ENCODE results near the gene NMD3. TPM values are rescaled to one million over a fixed set of nuclear protein-coding genes. Genes with fewer than 3 reads are reported as not detected.

Gene NMD3
- polyA plus RNA-seq, 3 donors: 58.1 to 66.8 (median 64.4) TPM

DNA sequence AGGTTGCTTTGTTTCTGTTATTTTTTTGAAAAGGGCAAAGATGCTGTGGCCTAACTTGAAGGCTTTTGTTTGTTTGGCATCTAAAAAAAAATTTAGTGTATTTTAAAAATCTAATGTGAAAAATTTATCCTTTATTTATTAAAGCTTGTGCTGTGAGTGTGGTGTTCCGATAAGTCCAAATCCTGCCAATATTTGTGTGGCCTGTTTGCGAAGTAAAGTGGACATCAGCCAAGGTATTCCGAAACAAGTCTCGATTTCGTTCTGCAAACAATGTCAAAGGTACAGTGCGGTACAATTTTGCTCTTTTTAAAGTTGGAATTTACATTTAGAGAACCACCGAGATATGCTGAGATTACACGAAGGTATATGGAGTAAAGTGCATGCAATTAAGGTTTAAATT lies 3.7 kb downstream of the NMD3 start:
- no peak for DNase-seq (ENCODE audit: low read depth in 3 of 3, low spot score in 2 of 3)

DNA sequence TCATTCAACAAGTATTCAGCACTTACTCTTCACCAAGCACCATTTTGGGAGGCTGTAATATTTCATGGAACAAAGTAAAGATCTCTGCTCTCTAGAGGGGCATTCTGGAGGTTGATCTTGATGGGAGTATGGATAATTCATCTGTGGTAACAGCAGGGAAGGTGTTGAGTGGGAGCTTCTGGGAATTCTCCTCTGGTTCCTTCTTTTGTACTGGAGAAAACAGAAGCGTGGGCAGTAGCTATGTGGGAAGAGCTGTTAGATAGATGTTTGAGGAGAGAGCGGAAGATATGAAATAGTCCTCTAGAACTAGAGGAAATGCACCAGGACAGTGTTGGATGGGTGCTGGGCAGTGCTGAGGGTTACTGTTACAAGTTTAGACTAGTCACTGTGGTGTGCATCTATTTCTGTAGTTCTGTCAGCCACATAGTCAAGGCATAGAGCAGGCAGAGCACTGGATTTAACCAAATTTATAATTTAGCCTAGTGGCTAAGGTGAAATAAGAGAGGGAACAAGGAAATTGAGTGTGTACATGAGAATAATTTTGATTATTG lies 9.6 kb downstream of the NMD3 start:
- no peak for DNase-seq (ENCODE audit: low read depth in 3 of 3, low spot score in 2 of 3)

DNA sequence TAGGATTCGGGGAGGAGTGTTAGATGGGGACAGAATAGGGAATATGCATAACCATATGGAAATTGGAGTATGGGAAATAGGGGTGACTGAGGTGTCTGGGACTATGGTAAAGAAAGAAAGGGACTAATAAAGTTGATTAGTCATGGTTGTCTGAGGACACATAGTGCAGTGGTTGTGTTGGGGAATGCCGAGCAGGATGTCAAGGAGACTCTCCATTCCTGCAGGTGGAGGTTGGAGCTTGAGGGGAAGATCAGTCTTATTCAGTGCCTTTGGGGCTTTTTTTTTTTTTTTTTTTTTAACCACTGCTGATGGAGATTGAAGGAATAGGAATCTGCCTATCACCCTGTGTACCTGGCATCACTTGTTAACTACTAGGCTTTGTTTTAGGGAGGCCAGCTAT lies 10.8 kb downstream of the NMD3 start:
- no peak for DNase-seq (ENCODE audit: low read depth in 3 of 3, low spot score in 2 of 3)

DNA sequence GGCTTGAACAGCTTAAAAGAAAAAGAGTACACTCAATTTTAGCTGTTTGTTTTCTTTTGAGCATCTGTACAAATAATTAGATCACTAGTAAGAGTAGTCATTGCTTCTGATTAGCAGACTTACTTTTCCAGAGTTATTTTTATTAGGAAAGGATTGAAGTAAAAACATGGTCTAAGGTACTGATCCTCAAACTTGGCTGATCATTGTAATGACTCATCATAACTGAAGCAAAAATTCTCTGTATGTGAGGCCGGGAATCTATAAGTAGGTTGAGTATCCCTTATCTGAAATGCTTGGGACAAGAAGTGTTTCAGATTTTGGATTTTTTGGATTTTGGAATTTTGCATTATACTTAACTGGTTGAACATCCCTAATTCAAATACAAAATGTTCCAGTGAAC lies 12.4 kb downstream of the NMD3 start:
- DNase-seq (ENCODE audit: low read depth in 3 of 3, low spot score in 2 of 3): no peak

DNA sequence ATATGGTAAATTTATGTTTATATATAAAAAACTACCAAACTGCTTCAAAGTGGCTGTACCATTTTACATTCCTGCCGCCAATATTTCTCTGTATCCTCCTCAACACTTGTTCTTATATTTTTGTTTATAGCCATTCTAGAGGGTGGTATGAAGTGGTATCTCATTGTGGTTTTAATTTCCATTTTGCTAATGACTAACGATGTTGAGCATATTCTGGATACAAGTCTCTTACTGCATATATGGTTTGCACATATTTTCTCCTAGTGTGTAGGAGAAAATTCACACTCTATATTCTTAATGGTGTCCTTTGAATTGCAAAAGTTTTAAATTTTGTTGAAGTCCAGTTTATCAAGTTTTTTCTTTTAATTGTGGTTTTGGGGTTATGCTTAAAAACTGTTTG lies 15.1 kb downstream of the NMD3 start:
- DNase-seq (ENCODE audit: low read depth in 3 of 3, low spot score in 2 of 3): no peak

DNA sequence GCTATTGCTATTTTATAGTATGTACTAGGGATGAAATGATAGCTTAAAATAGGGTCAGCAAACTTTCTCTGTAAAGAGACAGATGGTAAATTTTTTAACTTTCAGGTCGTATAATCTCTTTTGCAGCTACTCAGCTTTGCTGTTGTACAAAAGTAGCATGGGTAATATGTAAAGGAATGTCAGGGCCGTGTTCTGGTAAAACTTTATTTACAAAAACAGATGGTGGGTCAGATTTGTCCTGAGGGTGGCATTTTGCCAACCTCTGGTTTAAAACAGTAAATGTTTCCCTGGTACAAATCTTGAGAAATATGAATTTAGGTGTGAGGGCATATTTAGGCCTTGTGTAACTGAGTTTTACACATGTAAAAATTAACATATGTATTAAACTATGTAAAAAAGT lies 18.6 kb downstream of the NMD3 start:
- no peak for DNase-seq (ENCODE audit: low read depth in 3 of 3, low spot score in 2 of 3)

DNA sequence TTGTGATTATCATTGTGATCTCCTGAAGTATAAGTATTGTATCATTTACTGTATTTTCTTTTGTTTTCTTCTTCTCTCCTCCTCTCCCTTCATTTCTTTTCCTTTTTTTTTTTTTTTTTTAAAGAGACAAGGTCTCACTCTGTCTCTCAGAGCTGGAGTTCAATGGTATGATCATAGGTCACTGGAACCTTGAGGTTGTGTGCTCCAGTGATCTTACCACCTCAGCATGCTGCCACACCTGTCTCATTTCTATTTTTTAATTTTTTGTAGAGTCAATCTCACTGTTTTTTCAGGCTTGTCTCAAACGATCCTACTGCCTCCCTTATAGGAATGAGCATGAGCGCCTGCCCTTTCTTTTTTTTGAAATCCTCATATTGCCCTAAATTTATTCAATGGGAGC lies 23.4 kb downstream of the NMD3 start:
- no peak for DNase-seq (ENCODE audit: low read depth in 3 of 3, low spot score in 2 of 3)

DNA sequence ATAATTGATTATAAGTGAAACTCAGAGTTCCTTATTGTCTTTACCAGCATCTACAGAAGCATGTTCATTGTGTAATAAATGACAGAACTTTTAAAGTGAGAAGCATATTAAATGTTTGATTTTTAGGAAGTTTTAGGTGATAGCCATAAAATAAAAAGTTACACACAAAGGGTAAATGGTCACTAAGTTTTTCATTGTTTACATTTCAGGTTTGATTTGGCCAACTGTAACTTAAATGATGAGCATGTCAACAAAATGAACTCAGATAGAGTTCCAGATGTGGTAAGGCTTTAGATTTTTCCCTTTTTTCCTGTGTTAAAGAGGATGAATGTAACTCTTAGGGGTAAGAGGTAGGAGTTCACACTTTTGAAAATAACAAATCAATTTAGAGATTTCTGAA lies 25.9 kb downstream of the NMD3 start:
- DNase-seq (ENCODE audit: low read depth in 3 of 3, low spot score in 2 of 3): no peak

DNA sequence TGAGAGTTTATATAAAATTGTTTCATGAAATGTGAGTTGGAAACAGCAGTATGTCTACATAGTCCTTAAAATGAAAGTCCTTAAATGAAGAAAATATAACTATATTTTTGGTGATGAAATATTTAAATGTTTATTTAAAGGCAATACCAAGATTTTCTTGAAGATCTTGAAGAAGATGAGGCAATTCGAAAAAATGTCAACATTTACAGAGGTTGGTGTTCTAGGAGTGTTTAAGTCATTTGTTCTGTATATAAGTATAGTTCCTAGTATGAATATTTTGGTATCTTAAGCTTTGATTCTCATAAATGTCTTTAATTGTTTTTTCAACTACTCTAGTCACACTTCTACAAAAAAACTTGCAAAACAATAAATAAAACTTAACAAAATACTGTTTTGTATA lies 29.0 kb downstream of the NMD3 start:
- no peak for DNase-seq (ENCODE audit: low read depth in 3 of 3, low spot score in 2 of 3)

DNA sequence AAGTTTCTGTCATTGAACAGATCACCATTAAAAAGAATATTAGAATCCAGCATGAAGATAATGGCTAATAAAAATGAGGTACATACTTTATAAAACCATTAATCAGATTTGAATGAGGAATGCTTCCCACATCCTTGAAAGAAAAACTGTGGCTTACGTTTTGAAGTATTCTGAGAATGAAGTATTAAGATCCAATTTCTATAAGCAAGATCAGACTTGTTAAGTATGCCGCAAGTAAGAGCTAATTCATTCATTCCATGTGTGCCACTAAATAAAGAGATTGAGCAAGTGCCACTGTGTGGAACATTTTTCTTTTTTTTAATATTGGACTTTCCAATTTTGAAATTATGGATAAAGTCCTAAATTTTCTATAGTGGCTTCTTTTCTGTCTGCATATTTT lies 30.6 kb downstream of the NMD3 start:
- no peak for DNase-seq (ENCODE audit: low read depth in 3 of 3, low spot score in 2 of 3)

DNA sequence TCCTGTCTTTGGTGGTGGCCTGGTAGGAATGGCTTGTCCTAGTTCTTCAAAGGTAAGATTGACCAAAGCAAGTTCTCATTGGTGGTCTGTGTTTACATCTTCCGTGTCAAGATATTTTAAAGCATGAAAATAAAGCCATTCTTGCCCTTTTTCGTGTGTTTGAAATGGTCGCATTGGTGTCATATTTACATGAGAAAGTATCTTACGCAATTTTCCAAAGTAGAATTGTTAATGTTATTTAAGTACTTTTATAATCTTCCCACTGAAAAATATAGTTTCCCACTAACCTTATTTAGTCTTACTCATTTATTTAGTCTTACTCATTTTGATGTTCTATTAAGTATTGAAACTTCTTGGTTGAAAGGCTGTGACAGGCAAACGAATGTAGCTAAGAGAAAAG lies 31.0 kb downstream of the NMD3 start:
- DNase-seq (ENCODE audit: low read depth in 3 of 3, low spot score in 2 of 3): no peak

DNA sequence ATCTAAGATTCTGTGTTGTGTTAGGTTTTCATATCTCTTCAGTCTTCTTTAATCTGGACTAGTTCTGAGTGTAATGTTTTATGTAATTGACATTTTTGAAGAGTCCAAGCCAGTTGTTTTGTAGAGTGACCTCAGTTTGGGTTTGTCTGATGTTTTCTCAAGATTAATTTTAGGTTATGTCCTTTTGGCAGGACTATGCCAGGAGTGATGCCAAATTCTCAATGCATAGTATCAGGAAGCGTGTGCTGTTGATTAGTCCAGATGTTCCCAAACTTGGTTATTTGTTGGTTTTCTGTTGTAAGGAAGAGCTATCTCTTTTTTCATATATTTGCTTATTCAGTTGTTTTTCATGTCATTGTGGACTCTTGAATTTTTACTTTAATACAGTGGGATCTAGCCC lies 32.6 kb downstream of the NMD3 start:
- no peak for DNase-seq (ENCODE audit: low read depth in 3 of 3, low spot score in 2 of 3)

DNA sequence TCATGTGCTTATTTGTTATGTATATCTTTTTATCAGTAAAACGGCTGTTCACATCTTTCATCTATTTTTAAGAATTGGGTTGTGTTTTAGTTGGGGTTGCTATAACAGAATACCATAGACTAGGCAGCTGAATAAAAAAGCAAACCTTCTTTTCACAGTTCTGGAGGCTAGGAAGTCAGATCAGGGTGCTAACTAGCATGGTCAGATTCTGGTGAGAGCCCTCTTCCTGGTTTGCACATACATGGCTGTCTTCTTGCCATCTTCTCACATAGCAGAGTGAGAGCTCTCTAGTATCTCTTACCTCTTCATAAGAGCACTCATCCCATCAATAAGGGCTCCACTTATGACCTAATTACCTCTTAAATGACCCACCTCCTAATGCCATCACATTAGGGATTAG lies 33.8 kb downstream of the NMD3 start:
- DNase-seq (ENCODE audit: low read depth in 3 of 3, low spot score in 2 of 3): no peak

DNA sequence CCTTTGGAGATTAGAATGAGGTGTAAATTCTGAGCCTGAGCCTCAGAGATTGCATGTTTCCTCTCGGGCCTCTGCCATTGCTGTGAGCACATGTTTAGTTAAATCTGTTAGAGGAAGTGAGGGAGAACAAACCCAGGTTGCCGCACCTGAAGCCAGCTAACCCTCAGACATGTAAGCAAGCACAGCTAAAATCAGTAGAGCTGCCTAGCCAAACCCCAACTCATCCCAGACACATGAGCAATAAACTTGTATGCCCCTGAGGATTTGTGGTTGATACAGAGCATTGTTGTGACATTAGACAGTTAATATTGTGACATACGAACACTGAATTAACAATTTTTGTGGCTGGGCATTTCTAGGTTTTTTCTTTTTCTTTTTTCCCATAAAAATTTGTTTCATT lies 41.9 kb downstream of the NMD3 start:
- no peak for DNase-seq (ENCODE audit: low read depth in 3 of 3, low spot score in 2 of 3)

DNA sequence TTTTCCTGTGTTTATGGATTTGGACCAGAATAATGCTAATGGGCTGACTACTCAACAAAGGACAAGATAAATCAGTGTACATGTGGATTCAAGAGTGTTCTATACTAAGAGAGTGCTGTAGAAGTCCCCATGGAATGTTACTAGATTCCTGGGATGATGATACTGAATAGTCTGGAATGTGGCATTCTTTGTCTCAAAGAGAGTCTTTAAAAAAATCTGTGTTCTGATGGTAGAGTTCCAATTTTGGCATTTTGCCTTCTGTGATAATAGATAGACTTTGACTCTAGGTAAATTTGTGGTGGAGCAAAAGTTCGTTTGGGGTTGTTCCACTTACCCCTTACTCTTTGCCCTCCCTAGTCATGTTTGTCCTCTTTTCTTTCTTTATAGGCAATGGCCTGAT lies 43.7 kb downstream of the NMD3 start:
- no peak for DNase-seq (ENCODE audit: low read depth in 3 of 3, low spot score in 2 of 3)

DNA sequence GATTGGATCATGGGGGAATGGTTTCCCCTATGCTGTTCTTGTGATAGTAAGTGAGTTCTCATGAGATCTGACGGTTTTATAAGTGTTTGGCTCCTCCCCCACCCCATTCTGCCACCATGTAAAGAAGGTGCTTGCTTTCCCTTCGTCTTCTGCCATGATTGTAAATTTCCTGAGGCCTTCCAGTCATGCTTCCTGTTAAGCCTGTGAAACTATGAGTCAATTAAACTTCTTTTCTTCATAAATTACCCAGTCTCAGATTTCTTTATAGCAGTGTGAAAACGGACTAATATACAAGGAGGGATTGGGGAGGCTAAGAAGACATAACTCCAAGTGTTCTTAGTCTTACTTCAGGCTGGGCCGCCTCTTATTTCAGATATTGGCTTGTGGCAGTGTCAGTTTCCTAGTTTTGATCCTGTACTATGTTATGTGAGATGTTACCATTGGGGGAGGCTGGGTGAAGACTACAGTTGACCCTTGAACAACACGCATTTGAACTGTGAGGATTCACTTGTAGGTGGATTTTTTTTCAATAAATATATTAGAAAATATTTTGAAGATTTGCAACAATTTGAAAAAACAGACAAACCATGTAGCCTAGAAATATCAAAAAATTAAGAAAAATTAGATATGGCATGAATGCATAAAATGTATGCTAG lies 44.9 kb downstream of the NMD3 start:
- no peak for DNase-seq (ENCODE audit: low read depth in 3 of 3, low spot score in 2 of 3)

DNA sequence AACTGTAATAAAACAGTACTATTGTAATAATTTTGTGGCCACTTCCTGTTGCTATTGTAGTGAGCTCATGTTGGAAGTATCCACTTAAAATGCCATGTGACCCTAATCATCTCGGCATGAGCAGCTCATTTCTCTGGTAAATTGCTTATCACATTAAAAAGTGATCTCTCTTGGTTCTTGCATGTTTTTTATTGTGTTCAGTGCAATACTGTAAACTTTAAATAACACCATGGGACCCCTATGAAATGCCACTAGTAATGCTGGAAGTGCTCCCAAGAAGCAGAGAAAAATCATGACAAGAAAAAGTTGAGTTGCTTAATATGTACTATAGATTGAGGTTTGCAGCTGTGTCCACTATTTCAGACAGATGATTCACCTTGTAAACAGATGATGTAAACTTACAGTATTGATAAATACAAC lies 45.6 kb downstream of the NMD3 start:
- no peak for DNase-seq (ENCODE audit: low read depth in 3 of 3, low spot score in 2 of 3)

DNA sequence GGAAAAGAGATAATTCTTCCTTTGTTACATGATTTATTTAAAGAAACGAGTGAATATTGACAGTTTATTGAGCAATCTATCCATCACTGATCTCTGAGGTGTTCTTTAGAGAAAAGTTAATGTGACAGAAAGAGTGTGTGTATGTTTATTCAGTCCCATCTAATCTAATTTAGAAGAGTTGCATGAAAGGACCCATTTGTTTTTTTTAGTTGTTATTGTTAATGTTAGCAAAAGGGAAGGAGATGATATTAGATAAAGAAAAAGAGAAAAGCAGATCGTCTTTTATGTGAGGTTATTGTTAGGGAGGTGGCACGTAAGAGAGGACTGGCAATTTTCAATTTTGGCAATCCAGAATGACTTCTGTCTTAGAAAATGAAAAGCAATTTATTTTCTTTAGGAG lies 46.5 kb downstream of the NMD3 start:
- no peak for DNase-seq (ENCODE audit: low read depth in 3 of 3, low spot score in 2 of 3)

DNA sequence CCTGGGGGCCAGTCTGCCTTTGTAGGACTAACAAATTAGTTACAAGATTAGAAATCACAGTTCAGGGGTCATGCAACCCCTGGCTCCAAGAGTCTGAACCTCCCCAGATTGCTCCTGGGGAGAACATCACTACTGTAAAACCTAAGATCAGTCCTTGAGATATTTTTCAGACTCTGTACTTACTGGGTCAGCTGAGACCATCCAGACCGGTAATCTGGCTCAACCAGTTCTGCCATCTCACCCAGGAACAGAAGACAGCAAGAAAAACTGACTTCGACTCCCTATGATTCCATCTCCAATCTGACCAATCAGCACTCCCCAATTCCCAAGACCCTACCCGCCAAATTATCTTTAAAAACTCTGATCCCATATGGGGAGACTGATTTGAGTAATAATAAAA lies 47.5 kb downstream of the NMD3 start:
- DNase-seq (ENCODE audit: low read depth in 3 of 3, low spot score in 2 of 3): no peak

DNA sequence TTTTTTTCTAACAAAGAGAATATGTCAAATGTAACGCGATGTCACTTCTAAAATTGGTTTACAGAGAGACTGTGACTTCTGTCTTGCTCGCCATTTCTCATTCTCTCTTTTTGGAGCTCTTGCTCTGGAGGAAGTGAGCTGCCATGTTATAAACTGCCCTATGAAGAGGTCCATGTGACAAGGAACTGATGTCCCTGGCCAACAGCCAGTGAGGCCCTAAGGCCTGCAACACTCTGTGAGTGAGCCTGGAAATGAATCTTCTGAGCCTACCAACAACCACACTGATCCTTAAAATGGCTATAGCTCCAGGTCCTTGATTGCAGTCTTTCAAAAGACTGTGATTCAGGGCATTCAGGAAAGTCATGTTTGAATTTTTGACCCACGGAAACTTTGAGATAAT lies 49.9 kb downstream of the NMD3 start:
- DNase-seq (ENCODE audit: low read depth in 3 of 3, low spot score in 2 of 3): no peak

DNA sequence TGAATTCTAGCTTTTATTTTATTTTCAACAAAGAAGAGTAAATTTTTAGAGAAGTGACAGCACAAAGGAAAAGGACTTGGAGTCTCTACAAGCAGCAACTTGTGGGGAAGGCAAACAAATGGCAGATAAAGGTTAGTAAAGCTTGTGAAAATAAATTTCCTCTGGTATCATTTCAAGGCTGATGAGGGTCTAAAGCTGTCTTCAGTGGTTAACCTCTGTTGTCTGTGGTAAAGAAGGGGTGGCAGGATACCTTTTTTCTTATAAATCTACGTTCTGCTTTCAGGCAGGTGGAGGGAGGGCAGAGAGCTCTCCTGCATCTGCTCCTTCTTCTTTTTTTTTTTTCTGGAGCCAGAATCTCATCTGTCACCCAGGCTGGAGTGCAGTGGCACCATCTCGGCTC lies 50.5 kb downstream of the NMD3 start:
- DNase-seq (ENCODE audit: low read depth in 3 of 3, low spot score in 2 of 3): no peak

DNA sequence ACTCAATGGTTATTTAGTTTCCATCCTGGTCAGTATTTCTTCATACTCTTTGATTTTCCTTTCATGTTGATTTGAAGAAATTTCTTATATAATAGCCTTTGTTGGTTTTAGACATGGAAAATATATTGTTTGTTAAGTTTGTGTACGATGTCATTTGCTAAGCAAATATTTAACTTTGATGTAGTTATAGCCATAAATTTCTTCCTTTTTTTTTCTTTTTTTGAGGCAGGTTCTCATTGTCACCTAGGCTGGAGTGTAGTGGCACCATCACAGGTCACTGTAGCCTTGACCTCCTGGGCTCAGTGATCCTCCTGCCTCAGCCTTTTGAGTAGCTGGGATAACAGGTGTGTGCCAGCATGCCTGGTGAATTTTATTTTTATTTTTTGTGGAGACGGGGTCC lies 51.4 kb downstream of the NMD3 start:
- DNase-seq (ENCODE audit: low read depth in 3 of 3, low spot score in 2 of 3): no peak

DNA sequence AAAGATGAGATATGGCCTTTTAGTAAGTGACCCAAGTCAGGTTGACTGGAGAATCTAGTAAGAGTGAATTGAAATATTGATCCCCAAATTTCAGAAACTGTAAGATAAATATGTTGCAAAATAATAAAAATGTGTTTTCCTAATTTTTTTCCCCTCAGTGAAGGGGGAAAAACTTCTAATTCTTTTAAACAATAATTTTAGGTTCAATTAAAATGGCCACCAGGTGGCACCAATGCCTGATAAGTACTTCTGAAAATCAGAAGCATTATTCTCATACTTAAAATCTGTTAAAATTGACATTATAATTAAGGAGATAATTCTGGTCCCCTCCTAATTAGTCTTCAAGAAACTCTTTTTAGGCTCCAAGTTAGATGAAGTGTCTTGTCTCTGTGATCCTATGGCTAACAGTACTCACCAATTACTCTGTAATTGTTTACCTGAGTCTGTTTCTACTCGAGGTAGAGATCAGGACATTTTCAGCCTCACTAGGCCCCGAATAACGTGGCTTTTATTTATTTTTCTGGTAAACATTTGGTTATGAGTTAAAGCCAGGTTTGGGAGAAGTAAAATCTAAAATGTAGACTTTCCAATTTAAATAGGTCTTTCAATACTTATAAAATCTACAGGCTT lies 52.6 kb downstream of the NMD3 start:
- DNase-seq (ENCODE audit: low read depth in 3 of 3, low spot score in 2 of 3): peak in 1 of 3 donors; percentile 15
